ENCODE measurements around the gene TMEM239. TPM values are rescaled to one million over a fixed set of nuclear protein-coding genes. Genes with fewer than 3 reads are reported as not detected.

TMEM239 gene
- total and polyA plus RNA-seq, 2 of the 8 experiments (the other 6 are each of a cell fraction or from before 2014, with no cell fraction given): not detected

GRCh38 chr20:2778602-2779321, 37.4 kb upstream of the TMEM239 start (continued):
- TF ChIP-seq RAD21 (IDR thresholded peaks at IDR 0.05 in 1 of 2, conservative IDR thresholded peaks at IDR 0.05 in 1 of 2; ENCODE audit: low read depth in 2 of 2, low read length in 2 of 2) (no peak), POLR2AphosphoS5 (IDR thresholded peaks at IDR 0.05; ENCODE audit: low read depth, low read length) (no peak), JUND (IDR thresholded peaks at IDR 0.05; ENCODE audit: low read length) (no peak), CBX8 (IDR thresholded peaks at IDR 0.05; ENCODE audit: borderline replicate concordance, low read depth, low read length) (no peak), ATF2 (IDR thresholded peaks at IDR 0.05; ENCODE audit: low read length) (no peak), RBBP5 (IDR thresholded peaks at IDR 0.05; ENCODE audit: borderline replicate concordance, low read depth, low read length) (no peak), GABPA (IDR thresholded peaks at IDR 0.05; ENCODE audit: borderline replicate concordance, insufficient read depth, low read length) (no peak), CBX5 (IDR thresholded peaks at IDR 0.05; ENCODE audit: low read depth, low read length) (no peak)

Measured in H1 (cell line).